Measurements from ENCODE around the gene MED15. TPM values are rescaled to one million over a fixed set of nuclear protein-coding genes. Genes with fewer than 3 reads are reported as not detected.

Gene MED15
- total RNA-seq, 6 donors from 2014 or later: 64.2 to 170 (median 123) TPM

GRCh38 chr22:20463324-20464095 is 43.9 kb upstream of the MED15 start:
- Histone ChIP-seq H3K4me3 (no peak overlapping the region), H3K27me3 (no peaks in the 10 kb centered on the region), H3K4me1 (peaks cover 9 to 18% (median 17%) of the 10 kb centered on the region in 4 donors), H3K36me3 (peaks cover 0 to 29% (median 21%) of the 10 kb centered on the region in 4 donors), H3K9me3 (no peaks in the 10 kb centered on the region), H3K27ac (peak overlapping the region; percentile 55 to 76 (median 66))
- TF ChIP-seq POLR2AphosphoS5 (IDR thresholded peaks at IDR 0.05) (no peak), EP300 (IDR thresholded peaks at IDR 0.05) (no peak), POLR2A (IDR thresholded peaks at IDR 0.05) (no peak)
- TF ChIP-seq, protein P1, sequence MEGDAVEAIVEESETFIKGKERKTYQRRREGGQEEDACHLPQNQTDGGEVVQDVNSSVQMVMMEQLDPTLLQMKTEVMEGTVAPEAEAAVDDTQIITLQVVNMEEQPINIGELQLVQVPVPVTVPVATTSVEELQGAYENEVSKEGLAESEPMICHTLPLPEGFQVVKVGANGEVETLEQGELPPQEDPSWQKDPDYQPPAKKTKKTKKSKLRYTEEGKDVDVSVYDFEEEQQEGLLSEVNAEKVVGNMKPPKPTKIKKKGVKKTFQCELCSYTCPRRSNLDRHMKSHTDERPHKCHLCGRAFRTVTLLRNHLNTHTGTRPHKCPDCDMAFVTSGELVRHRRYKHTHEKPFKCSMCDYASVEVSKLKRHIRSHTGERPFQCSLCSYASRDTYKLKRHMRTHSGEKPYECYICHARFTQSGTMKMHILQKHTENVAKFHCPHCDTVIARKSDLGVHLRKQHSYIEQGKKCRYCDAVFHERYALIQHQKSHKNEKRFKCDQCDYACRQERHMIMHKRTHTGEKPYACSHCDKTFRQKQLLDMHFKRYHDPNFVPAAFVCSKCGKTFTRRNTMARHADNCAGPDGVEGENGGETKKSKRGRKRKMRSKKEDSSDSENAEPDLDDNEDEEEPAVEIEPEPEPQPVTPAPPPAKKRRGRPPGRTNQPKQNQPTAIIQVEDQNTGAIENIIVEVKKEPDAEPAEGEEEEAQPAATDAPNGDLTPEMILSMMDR (IDR thresholded peaks at IDR 0.05): no peak
- DNase-seq: no peak
- 37 to 50% methylated on average over 2 of the region's 2 CpGs for WGBS, 2 donors
- ATAC-seq (ENCODE audit: low FRiP score in 2 of 2): peak; percentile 48 to 61

- ATAC-seq (ENCODE audit: low FRiP score in 2 of 2) (peak in 1 of 2 donors; percentile 29), DNase-seq (no peak)
- H3K27ac ChIP-seq: peak overlapping the region; percentile 55 to 76 (median 66)
- no peak for TF ChIP-seq EP300 (IDR thresholded peaks at IDR 0.05)
- H3K9me3 ChIP-seq: no peaks in the 10 kb centered on the region
- WGBS, 2 donors: 85 to 90% methylated on average over 9 to 11 of the region's 11 CpGs
- H3K36me3 ChIP-seq: peaks cover 0 to 23% (median 19%) of the 10 kb centered on the region in 4 donors
- H3K4me3 ChIP-seq: no peak overlapping the region
- no peaks in the 10 kb centered on the region for H3K27me3 ChIP-seq
- H3K4me1 ChIP-seq: peaks cover 9 to 18% (median 17%) of the 10 kb centered on the region in 4 donors
These were observed 43.3 kb upstream of the MED15 start for GRCh38 chr22:20464096-20464614.

GRCh38 chr22:20464912-20465758 is 42.3 kb upstream of the MED15 start:
- DNase-seq (peak in 1 of 2 donors; percentile 55), ATAC-seq (ENCODE audit: low FRiP score in 2 of 2) (no peak)
- H3K36me3 ChIP-seq: peaks cover 0 to 17% (median 12%) of the 10 kb centered on the region in 4 donors
- WGBS, 2 donors: 95 to 96% methylated on average over 23 to 32 of the region's 32 CpGs
- no peak overlapping the region for H3K4me3 ChIP-seq
- no peaks in the 10 kb centered on the region for H3K9me3 ChIP-seq
- no peaks in the 10 kb centered on the region for H3K27me3 ChIP-seq
- TF ChIP-seq POLR2A (IDR thresholded peaks at IDR 0.05): no peak
- TF ChIP-seq, protein P1 (IDR thresholded peaks at IDR 0.05): no peak
- no peak for TF ChIP-seq EP300 (IDR thresholded peaks at IDR 0.05)
- no peak for TF ChIP-seq POLR2AphosphoS5 (IDR thresholded peaks at IDR 0.05)
- H3K27ac ChIP-seq: peak overlapping the region in 1 of 4 donors; percentile 76
- peaks cover 9 to 18% (median 17%) of the 10 kb centered on the region in 4 donors for H3K4me1 ChIP-seq

DNA sequence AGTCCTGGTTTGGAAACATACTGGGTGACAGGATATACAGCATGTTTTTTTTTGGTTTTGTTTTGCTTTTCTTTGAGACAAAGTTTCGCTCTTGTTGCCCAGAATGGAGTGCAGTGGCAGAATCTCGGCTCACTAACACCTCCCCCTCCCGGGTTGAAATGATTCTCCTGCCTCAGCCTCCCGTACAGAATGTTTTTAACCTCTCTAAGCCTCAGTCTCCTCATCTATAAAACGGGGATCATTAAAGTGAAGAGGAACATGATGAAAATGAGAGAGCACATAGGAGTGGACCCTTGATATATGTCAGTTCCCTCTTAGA is 41.7 kb upstream of the MED15 start:
- no peak for DNase-seq
- TF ChIP-seq, protein P1 (IDR thresholded peaks at IDR 0.05): no peak
- TF ChIP-seq EP300 (IDR thresholded peaks at IDR 0.05) (no peak), POLR2A (IDR thresholded peaks at IDR 0.05) (no peak)
- Histone ChIP-seq H3K27me3 (no peaks in the 10 kb centered on the region), H3K9me3 (no peaks in the 10 kb centered on the region), H3K4me1 (peaks cover 9 to 18% (median 17%) of the 10 kb centered on the region in 4 donors), H3K36me3 (peaks cover 0 to 17% (median 13%) of the 10 kb centered on the region in 4 donors), H3K4me3 (no peak overlapping the region), H3K27ac (no peak overlapping the region)
- WGBS, 2 donors: 86 to 93% methylated on average over 5 of the region's 5 CpGs
- no peak for ATAC-seq (ENCODE audit: low FRiP score in 2 of 2)
